Testis (tissue), 3 donors: Measurements from ENCODE around the gene CBARP. TPM values are rescaled to one million over a fixed set of nuclear protein-coding genes. Genes with fewer than 3 reads are reported as not detected.

ENCODE experiments used
- DNase-seq: peaks from one replicate; pipeline ENCODE4 v3.0.0-alpha.2; 2019
- H3K27ac ChIP-seq, 2 donors: fragments of 200-600 bp; sonication (generic); one replicate each; pipeline ENCODE4 v1.5.1; 2019
- H3K27me3 ChIP-seq: fragments of 200-600 bp; sonication (generic); one replicate; pipeline ENCODE4 v1.5.1; 2019
- H3K36me3 ChIP-seq: fragments of 200-600 bp; sonication (generic); one replicate; pipeline ENCODE4 v1.5.1; 2017; ENCODE audit warnings: low read depth; ENCODE audit errors: missing control alignments
- H3K4me1 ChIP-seq: fragments of 200-600 bp; sonication (generic); one replicate; pipeline ENCODE4 v1.5.1; 2019
- H3K4me3 ChIP-seq, 2 donors: fragments of 200-600 bp; sonication (generic); one replicate each; pipeline ENCODE4 v1.5.1; 2017 to 2019
- H3K9me3 ChIP-seq: fragments of 200-600 bp; sonication (generic); one replicate; pipeline ENCODE4 v1.5.1; 2017
- CTCF ChIP-seq, 3 experiments: fragments of 450-650 bp in 2 of 3; fragments of 200-600 bp in 1 of 3; sonication (generic) in 1 of 3; IDR thresholded peaks; one replicate each; pipeline ENCODE4 v1.5.1; 2016 to 2019; ENCODE audit warnings: antibody characterized with exemption in 3 of 3, mild to moderate bottlenecking in 2 of 3, moderate library complexity in 1 of 3
- POLR2A ChIP-seq: fragments of 450-650 bp; IDR thresholded peaks from one replicate; pipeline ENCODE4 v1.6.1; 2017; ENCODE audit warnings: antibody characterized with exemption, mild to moderate bottlenecking, moderate library complexity
- WGBS, 2 donors: methylation state at CpG; one replicate each; pipeline ENCODE4 v1.1.5; 2018; 5-methylcytosine and 5-hydroxymethylcytosine counted together
- intact Hi-C: fragments of 100-400 bp; cut with DNase I; formaldehyde crosslinking; loops from one replicate; pipeline ENCODE4 v1.15.1; 2023; ENCODE audit warnings: low total_unique reads
- polyA plus RNA-seq: library from polyadenylated mRNA; stranded (reverse); fragments of 350-450 nt; fragmentation: Illumina TruSeq; extraction: RNeasy Lipid Tissue Mini Kit (QIAGEN cat#74804); gene quantifications from one replicate; pipeline ENCODE4 v1.2.3, GENCODE V29; 2014; ENCODE audit warnings: low read depth, low replicate concordance; ENCODE audit not compliant: insufficient read depth
- total RNA-seq, 2 donors: library from RNA; depleted of rRNA; stranded (reverse); fragments of >200 nt; gene quantifications; one replicate each; pipeline ENCODE4 v1.2.3, GENCODE V29; 2016

Gene CBARP
- total and polyA plus RNA-seq, 3 donors from 2014 or later, result 1.5 to 6.6 (median 5.2) TPM

GRCh38 chr19:1234955-1235380 lies 2.8 kb downstream of the CBARP start:
- Histone ChIP-seq H3K36me3 (no peaks in the 10 kb centered on the region), H3K4me3 (no peak overlapping the region), H3K9me3 (no peaks in the 10 kb centered on the region), H3K27me3 (no peaks in the 10 kb centered on the region), H3K4me1 (peaks cover 38% of the 10 kb centered on the region), H3K27ac (no peak overlapping the region)
- 89 to 95% methylated on average over 24 to 43 of the region's 43 CpGs for WGBS, 2 donors
- intact Hi-C loops, result no loop called here
- DNase-seq, result no peak
- TF ChIP-seq POLR2A, result no peak
- no peak for TF ChIP-seq CTCF (IDR thresholded peaks at IDR 0.05)

GRCh38 chr19:1234051-1234954 lies 3.5 kb downstream of the CBARP start:
- intact Hi-C loops, result no loop called here
- H3K4me3 ChIP-seq, result no peak overlapping the region
- H3K27ac ChIP-seq, result no peak overlapping the region
- H3K9me3 ChIP-seq, result no peaks in the 10 kb centered on the region
- H3K4me1 ChIP-seq, result peaks cover 34% of the 10 kb centered on the region
- no peaks in the 10 kb centered on the region for H3K27me3 ChIP-seq
- TF ChIP-seq CTCF (IDR thresholded peaks at IDR 0.05), result no peak
- TF ChIP-seq POLR2A, result no peak
- no peak for DNase-seq
- H3K36me3 ChIP-seq, result no peaks in the 10 kb centered on the region
- 91 to 94% methylated on average over 26 to 45 of the region's 45 CpGs for WGBS, 2 donors

- H3K4me3 ChIP-seq, result no peak overlapping the region
- TF ChIP-seq CTCF (IDR thresholded peaks at IDR 0.05) (no peak), POLR2A (no peak)
- no peaks in the 10 kb centered on the region for H3K27me3 ChIP-seq
- peaks cover 27% of the 10 kb centered on the region for H3K4me1 ChIP-seq
- 49 to 62% methylated on average over 3 to 24 of the region's 24 CpGs for WGBS, 2 donors
- no peak overlapping the region for H3K27ac ChIP-seq
- H3K36me3 ChIP-seq, result no peaks in the 10 kb centered on the region
- no peaks in the 10 kb centered on the region for H3K9me3 ChIP-seq
- no peak for DNase-seq
- intact Hi-C loops, result no loop called here
Measured at GRCh38 chr19:1233115-1233667, 4.6 kb downstream of the CBARP start.

- H3K9me3 ChIP-seq, result no peaks in the 10 kb centered on the region
- 24 to 55% methylated on average over 4 to 15 of the region's 15 CpGs for WGBS, 2 donors
- no peaks in the 10 kb centered on the region for H3K36me3 ChIP-seq
- DNase-seq, result peak; percentile 77
- peak overlapping the region in 1 of 2 donors; percentile 39 for H3K27ac ChIP-seq
- no peak overlapping the region for H3K4me3 ChIP-seq
- H3K27me3 ChIP-seq, result no peaks in the 10 kb centered on the region
- intact Hi-C loops, result no loop called here
- H3K4me1 ChIP-seq, result peaks cover 24% of the 10 kb centered on the region
- TF ChIP-seq POLR2A, result no peak
- no peak for TF ChIP-seq CTCF (IDR thresholded peaks at IDR 0.05)
Measured at GRCh38 chr19:1232652-1233072, 5.1 kb downstream of the CBARP start.
